ENCODE data around the gene NFATC2IP. TPM values are rescaled to one million over a fixed set of nuclear protein-coding genes. Genes with fewer than 3 reads are reported as not detected.

Gene NFATC2IP
- total and polyA plus RNA-seq, 9 of the 15 experiments (the other 6 are each of a cell fraction or from before 2014, with no cell fraction given) = 15.6 to 106 (median 46.9) TPM

DNA sequence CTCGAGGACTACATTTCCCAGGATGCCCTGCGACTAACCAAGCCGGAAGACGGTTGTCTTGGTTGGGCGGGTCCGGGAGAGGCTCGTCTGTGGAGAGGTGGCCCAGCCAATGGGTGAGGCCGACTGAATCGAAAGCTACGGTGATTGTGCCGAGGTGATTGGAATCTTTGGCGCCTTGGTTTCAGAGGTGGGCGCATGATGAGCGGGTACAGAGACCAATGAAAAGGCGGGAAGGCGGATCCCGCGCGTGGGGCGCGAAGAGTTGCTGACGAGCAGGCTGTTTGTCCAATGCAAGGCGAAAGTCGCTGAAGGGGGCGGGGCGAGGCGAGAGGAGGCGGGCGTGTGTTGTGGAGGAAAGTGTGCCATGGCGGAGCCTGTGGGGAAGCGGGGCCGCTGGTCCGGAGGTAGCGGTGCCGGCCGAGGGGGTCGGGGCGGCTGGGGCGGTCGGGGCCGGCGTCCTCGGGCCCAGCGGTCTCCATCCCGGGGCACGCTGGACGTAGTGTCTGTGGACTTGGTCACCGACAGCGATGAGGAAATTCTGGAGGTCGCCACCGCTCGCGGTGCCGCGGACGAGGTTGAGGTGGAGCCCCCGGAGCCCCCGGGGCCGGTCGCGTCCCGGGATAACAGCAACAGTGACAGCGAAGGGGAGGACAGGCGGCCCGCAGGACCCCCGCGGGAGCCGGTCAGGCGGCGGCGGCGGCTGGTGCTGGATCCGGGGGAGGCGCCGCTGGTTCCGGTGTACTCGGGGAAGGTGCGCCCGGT lies at the start of gene NFATC2IP (continued):
- TF ChIP-seq, protein P1, sequence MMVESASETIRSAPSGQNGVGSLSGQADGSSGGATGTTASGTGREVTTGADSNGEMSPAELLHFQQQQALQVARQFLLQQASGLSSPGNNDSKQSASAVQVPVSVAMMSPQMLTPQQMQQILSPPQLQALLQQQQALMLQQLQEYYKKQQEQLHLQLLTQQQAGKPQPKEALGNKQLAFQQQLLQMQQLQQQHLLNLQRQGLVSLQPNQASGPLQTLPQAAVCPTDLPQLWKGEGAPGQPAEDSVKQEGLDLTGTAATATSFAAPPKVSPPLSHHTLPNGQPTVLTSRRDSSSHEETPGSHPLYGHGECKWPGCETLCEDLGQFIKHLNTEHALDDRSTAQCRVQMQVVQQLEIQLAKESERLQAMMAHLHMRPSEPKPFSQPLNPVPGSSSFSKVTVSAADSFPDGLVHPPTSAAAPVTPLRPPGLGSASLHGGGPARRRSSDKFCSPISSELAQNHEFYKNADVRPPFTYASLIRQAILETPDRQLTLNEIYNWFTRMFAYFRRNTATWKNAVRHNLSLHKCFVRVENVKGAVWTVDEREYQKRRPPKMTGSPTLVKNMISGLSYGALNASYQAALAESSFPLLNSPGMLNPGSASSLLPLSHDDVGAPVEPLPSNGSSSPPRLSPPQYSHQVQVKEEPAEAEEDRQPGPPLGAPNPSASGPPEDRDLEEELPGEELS (CRISPR knock-in tag; IDR thresholded peaks at IDR 0.05; ENCODE audit: borderline replicate concordance) = 0 out of 2 replicates have a peak, but pooled peaks have one; percentile 38
- TF ChIP-seq ZNF830 (CRISPR knock-in tag; IDR thresholded peaks at IDR 0.05) (no peak), NFYB (IDR thresholded peaks at IDR 0.05; ENCODE audit: extremely low read depth, insufficient read length) (peak; percentile 88), NFRKB (IDR thresholded peaks at IDR 0.05; ENCODE audit: low read depth) (peak; percentile 92; the same call in 1 of the 2 replicates), CBX1 (IDR thresholded peaks at IDR 0.05; ENCODE audit: low read depth) (no peak), NELFE (IDR thresholded peaks at IDR 0.05; ENCODE audit: insufficient read depth, insufficient read length) (no peak), ZNF347 (CRISPR knock-in tag; IDR thresholded peaks at IDR 0.05; ENCODE audit: low read depth) (no peak), MCM3 (IDR thresholded peaks at IDR 0.05) (no peak), ZC3H4 (CRISPR knock-in tag; IDR thresholded peaks at IDR 0.05; ENCODE audit: borderline replicate concordance) (no peak), TSC22D4 (tag; IDR thresholded peaks at IDR 0.05) (no peak), DDX20 (tag; IDR thresholded peaks at IDR 0.05; ENCODE audit: low read depth) (no peak), ILK (tag; IDR thresholded peaks at IDR 0.05; ENCODE audit: borderline replicate concordance, low read depth) (no peak), CBFA2T3 (IDR thresholded peaks at IDR 0.05) (no peak), FOXA1 (IDR thresholded peaks at IDR 0.05; ENCODE audit: borderline replicate concordance) (no peak)
- TF ChIP-seq, protein P2, sequence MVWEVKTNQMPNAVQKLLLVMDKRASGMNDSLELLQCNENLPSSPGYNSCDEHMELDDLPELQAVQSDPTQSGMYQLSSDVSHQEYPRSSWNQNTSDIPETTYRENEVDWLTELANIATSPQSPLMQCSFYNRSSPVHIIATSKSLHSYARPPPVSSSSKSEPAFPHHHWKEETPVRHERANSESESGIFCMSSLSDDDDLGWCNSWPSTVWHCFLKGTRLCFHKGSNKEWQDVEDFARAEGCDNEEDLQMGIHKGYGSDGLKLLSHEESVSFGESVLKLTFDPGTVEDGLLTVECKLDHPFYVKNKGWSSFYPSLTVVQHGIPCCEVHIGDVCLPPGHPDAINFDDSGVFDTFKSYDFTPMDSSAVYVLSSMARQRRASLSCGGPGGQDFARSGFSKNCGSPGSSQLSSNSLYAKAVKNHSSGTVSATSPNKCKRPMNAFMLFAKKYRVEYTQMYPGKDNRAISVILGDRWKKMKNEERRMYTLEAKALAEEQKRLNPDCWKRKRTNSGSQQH (CRISPR knock-in tag; IDR thresholded peaks at IDR 0.05) = no peak
- TF ChIP-seq, protein P3, sequence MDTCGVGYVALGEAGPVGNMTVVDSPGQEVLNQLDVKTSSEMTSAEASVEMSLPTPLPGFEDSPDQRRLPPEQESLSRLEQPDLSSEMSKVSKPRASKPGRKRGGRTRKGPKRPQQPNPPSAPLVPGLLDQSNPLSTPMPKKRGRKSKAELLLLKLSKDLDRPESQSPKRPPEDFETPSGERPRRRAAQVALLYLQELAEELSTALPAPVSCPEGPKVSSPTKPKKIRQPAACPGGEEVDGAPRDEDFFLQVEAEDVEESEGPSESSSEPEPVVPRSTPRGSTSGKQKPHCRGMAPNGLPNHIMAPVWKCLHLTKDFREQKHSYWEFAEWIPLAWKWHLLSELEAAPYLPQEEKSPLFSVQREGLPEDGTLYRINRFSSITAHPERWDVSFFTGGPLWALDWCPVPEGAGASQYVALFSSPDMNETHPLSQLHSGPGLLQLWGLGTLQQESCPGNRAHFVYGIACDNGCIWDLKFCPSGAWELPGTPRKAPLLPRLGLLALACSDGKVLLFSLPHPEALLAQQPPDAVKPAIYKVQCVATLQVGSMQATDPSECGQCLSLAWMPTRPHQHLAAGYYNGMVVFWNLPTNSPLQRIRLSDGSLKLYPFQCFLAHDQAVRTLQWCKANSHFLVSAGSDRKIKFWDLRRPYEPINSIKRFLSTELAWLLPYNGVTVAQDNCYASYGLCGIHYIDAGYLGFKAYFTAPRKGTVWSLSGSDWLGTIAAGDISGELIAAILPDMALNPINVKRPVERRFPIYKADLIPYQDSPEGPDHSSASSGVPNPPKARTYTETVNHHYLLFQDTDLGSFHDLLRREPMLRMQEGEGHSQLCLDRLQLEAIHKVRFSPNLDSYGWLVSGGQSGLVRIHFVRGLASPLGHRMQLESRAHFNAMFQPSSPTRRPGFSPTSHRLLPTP (IDR thresholded peaks at IDR 0.05; ENCODE audit: borderline replicate concordance, extremely low read depth, insufficient read length) = no peak
- TF ChIP-seq, protein P4, sequence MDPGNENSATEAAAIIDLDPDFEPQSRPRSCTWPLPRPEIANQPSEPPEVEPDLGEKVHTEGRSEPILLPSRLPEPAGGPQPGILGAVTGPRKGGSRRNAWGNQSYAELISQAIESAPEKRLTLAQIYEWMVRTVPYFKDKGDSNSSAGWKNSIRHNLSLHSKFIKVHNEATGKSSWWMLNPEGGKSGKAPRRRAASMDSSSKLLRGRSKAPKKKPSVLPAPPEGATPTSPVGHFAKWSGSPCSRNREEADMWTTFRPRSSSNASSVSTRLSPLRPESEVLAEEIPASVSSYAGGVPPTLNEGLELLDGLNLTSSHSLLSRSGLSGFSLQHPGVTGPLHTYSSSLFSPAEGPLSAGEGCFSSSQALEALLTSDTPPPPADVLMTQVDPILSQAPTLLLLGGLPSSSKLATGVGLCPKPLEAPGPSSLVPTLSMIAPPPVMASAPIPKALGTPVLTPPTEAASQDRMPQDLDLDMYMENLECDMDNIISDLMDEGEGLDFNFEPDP (CRISPR knock-in tag; IDR thresholded peaks at IDR 0.05) = no peak
- TF ChIP-seq, protein P5, sequence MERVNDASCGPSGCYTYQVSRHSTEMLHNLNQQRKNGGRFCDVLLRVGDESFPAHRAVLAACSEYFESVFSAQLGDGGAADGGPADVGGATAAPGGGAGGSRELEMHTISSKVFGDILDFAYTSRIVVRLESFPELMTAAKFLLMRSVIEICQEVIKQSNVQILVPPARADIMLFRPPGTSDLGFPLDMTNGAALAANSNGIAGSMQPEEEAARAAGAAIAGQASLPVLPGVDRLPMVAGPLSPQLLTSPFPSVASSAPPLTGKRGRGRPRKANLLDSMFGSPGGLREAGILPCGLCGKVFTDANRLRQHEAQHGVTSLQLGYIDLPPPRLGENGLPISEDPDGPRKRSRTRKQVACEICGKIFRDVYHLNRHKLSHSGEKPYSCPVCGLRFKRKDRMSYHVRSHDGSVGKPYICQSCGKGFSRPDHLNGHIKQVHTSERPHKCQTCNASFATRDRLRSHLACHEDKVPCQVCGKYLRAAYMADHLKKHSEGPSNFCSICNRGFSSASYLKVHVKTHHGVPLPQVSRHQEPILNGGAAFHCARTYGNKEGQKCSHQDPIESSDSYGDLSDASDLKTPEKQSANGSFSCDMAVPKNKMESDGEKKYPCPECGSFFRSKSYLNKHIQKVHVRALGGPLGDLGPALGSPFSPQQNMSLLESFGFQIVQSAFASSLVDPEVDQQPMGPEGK (CRISPR knock-in tag; IDR thresholded peaks at IDR 0.05; ENCODE audit: borderline replicate concordance) = no peak

Data from K562 (cell line).